Activated naive CD4-positive, alpha-beta T cell treated with anti-CD3 and anti-CD28 coated beads for 36 hours (primary cell): ENCODE data around the gene UTP11. TPM values are rescaled to one million over a fixed set of nuclear protein-coding genes. Genes with fewer than 3 reads are reported as not detected.

Experiments used
- CTCF ChIA-PET: fragments of 350-600 bp; sonication (Branson Sonifier 250); formaldehyde crosslinking; loops from one replicate; lab custom pipeline; 2021; ENCODE audit warnings: antibody characterized with exemption; lab: Charles Lee
- DNase-seq: peaks from one replicate; pipeline ENCODE4 v3.0.0-alpha.2; 2020
- H3K27ac Mint-ChIP-seq: one replicate; pipeline ENCODE4 v1.8.0; 2021; ENCODE audit warnings: mild to moderate bottlenecking, mixed read lengths
- H3K27me3 Mint-ChIP-seq: one replicate; pipeline ENCODE4 v1.8.0; 2021; ENCODE audit warnings: low read depth, mixed read lengths
- H3K36me3 Mint-ChIP-seq: one replicate; pipeline ENCODE4 v1.8.0; 2021; ENCODE audit warnings: low read depth, mixed read lengths
- H3K4me1 Mint-ChIP-seq: one replicate; pipeline ENCODE4 v1.8.0; 2021; ENCODE audit warnings: low read depth, mixed read lengths
- H3K4me3 Mint-ChIP-seq: one replicate; pipeline ENCODE4 v1.8.0; 2021; ENCODE audit warnings: mild to moderate bottlenecking, moderate library complexity, mixed read lengths
- H3K9me3 Mint-ChIP-seq: one replicate; pipeline ENCODE4 v1.8.0; 2021; ENCODE audit warnings: mixed read lengths
- intact Hi-C: fragments of 100-400 bp; cut with micrococcal nuclease; formaldehyde crosslinking; loops from one replicate; pipeline ENCODE4 v1.15.1; 2023
- total RNA-seq, 2 experiments: library from RNA; stranded (reverse); gene quantifications; one replicate each; pipeline ENCODE4 v1.2.3, GENCODE V29; 2021

UTP11 gene
- total RNA-seq, 2 experiments from 2014 or later: 49.7 to 49.8 TPM

- no peaks in the 10 kb centered on the region for H3K36me3 Mint-ChIP-seq
- intact Hi-C loops: no loop called here
- no peak for DNase-seq
- H3K9me3 Mint-ChIP-seq: no peaks in the 10 kb centered on the region
- H3K27ac Mint-ChIP-seq: no peak overlapping the region
- H3K4me1 Mint-ChIP-seq: no peaks in the 10 kb centered on the region
- H3K27me3 Mint-ChIP-seq: peaks cover 31% of the 10 kb centered on the region
- CTCF ChIA-PET: interaction anchor here (0.6 to 1.5 kb wide), 3 partner anchors 12 to 167 kb away, joined by 3 read pairs; no protein-coding TSS in a partner anchor
- no peak overlapping the region for H3K4me3 Mint-ChIP-seq
These were observed 55.9 kb downstream of the UTP11 start for GRCh38 chr1:38068220-38068979.

GRCh38 chr1:38068980-38069340, 56.4 kb downstream of the UTP11 start:
- DNase-seq: no peak
- no peak overlapping the region for H3K27ac Mint-ChIP-seq
- H3K4me3 Mint-ChIP-seq: no peak overlapping the region
- CTCF ChIA-PET: no interaction called here
- H3K36me3 Mint-ChIP-seq: no peaks in the 10 kb centered on the region
- no peaks in the 10 kb centered on the region for H3K4me1 Mint-ChIP-seq
- peaks cover 34% of the 10 kb centered on the region for H3K27me3 Mint-ChIP-seq
- intact Hi-C loops: no loop called here
- H3K9me3 Mint-ChIP-seq: no peaks in the 10 kb centered on the region

GRCh38 chr1:38071312-38072256, 59.0 kb downstream of the UTP11 start:
- CTCF ChIA-PET: interaction anchor here (0.6 to 4.0 kb wide), 18 partner anchors 10 to 503 kb away, joined by 3 to 39 read pairs (median 4); no protein-coding TSS in a partner anchor
- intact Hi-C loops: loop anchor here (1.0 kb wide), 1 partner anchor 45 kb away; no protein-coding TSS in a partner anchor
- Mint-ChIP-seq H3K27ac (no peak overlapping the region), H3K9me3 (no peaks in the 10 kb centered on the region), H3K4me3 (no peak overlapping the region), H3K27me3 (peaks cover 41% of the 10 kb centered on the region), H3K4me1 (no peaks in the 10 kb centered on the region), H3K36me3 (no peaks in the 10 kb centered on the region)
- DNase-seq: no peak

GRCh38 chr1:38072858-38073257, 60.3 kb downstream of the UTP11 start:
- Mint-ChIP-seq H3K27me3 (peaks cover 34% of the 10 kb centered on the region), H3K36me3 (no peaks in the 10 kb centered on the region), H3K4me1 (no peaks in the 10 kb centered on the region), H3K9me3 (no peaks in the 10 kb centered on the region), H3K27ac (no peak overlapping the region), H3K4me3 (no peak overlapping the region)
- DNase-seq: no peak
- intact Hi-C loops: loop anchor here (1.0 kb wide), 1 partner anchor 47 kb away; no protein-coding TSS in a partner anchor
- CTCF ChIA-PET: interaction anchor here (1.0 to 4.0 kb wide), 2 partner anchors 12 to 46 kb away, joined by 3 to 39 read pairs; no protein-coding TSS in a partner anchor

- no peaks in the 10 kb centered on the region for H3K9me3 Mint-ChIP-seq
- intact Hi-C loops: no loop called here
- no peak overlapping the region for H3K27ac Mint-ChIP-seq
- no peak overlapping the region for H3K4me3 Mint-ChIP-seq
- H3K27me3 Mint-ChIP-seq: peaks cover 29% of the 10 kb centered on the region
- no peaks in the 10 kb centered on the region for H3K4me1 Mint-ChIP-seq
- no peak for DNase-seq
- CTCF ChIA-PET: interaction anchor here (4.0 kb wide), 1 partner anchor 47 kb away, joined by 39 read pairs; no protein-coding TSS in a partner anchor
- no peaks in the 10 kb centered on the region for H3K36me3 Mint-ChIP-seq
These were observed 61.2 kb downstream of the UTP11 start for GRCh38 chr1:38073534-38074301.

GRCh38 chr1:38074302-38074677, 61.8 kb downstream of the UTP11 start:
- CTCF ChIA-PET: no interaction called here
- no peak for DNase-seq
- H3K36me3 Mint-ChIP-seq: no peaks in the 10 kb centered on the region
- H3K9me3 Mint-ChIP-seq: no peaks in the 10 kb centered on the region
- no peak overlapping the region for H3K27ac Mint-ChIP-seq
- peaks cover 28% of the 10 kb centered on the region for H3K27me3 Mint-ChIP-seq
- no peak overlapping the region for H3K4me3 Mint-ChIP-seq
- intact Hi-C loops: no loop called here
- H3K4me1 Mint-ChIP-seq: no peaks in the 10 kb centered on the region

Other genes starting within 250 kb of the UTP11 start
- under 1 TPM in 1 of 2 experiments, not detected in 1; 0.33 TPM for gene EPHA10, start 247.6 kb upstream of the UTP11 start, total RNA-seq
- gene MANEAL, start 218.9 kb upstream of the UTP11 start, total RNA-seq: under 1 TPM; 0.69 to 0.74 TPM
- 10 to 100 TPM; 12.8 to 14.2 TPM for gene C1orf122, start 204.9 kb upstream of the UTP11 start, total RNA-seq
- gene YRDC, start 204.5 kb upstream of the UTP11 start, total RNA-seq: 10 to 100 TPM; 31.6 to 31.7 TPM
- 10 to 100 TPM; 18.9 to 19.1 TPM for gene MTF1, start 153.1 kb upstream of the UTP11 start, total RNA-seq
- gene INPP5B, start 65.7 kb upstream of the UTP11 start, total RNA-seq: 10 to 100 TPM; 30.4 to 31.2 TPM
- gene SF3A3, start 22.7 kb upstream of the UTP11 start, total RNA-seq: 10 to 100 TPM; 88.2 to 89.9 TPM
- 10 to 100 TPM; 12.1 to 12.7 TPM for gene FHL3, start 7.2 kb upstream of the UTP11 start, total RNA-seq
- not detected for gene POU3F1, start 34.1 kb downstream of the UTP11 start, total RNA-seq